Upper lobe of left lung (tissue), 6 donors: ENCODE results near the gene AKR7A2. TPM values are rescaled to one million over a fixed set of nuclear protein-coding genes. Genes with fewer than 3 reads are reported as not detected.

Experiments used
- ATAC-seq, 2 donors: fragments of 200-7000 bp; cut with Tn5 transposase; one replicate each; pipeline ENCODE4 v1.9.1; 2022; ENCODE audit warnings: mild to moderate bottlenecking in 2 of 2, moderate library complexity in 2 of 2; ENCODE audit not compliant: low FRiP score in 2 of 2
- DNase-seq, 2 donors: peaks; one replicate each; pipeline ENCODE4 v3.0.0-alpha.2; 2019 to 2020
- H3K27ac ChIP-seq, 4 donors: fragments of 200-600 bp; sonication (generic); one replicate each; pipeline ENCODE4 v1.5.1; 2016 to 2019
- H3K27me3 ChIP-seq, 4 donors: fragments of 200-600 bp; sonication (generic); one replicate each; pipeline ENCODE4 v1.5.1; 2017 to 2019
- H3K36me3 ChIP-seq, 4 donors: fragments of 200-600 bp; sonication (generic); one replicate each; pipeline ENCODE4 v1.5.1; 2016 to 2019
- H3K4me1 ChIP-seq, 4 donors: fragments of 200-600 bp; sonication (generic); one replicate each; pipeline ENCODE4 v1.5.1; 2018 to 2019
- H3K4me3 ChIP-seq, 4 donors: fragments of 200-600 bp; sonication (generic); one replicate each; pipeline ENCODE4 v1.5.1; 2017 to 2019; ENCODE audit warnings: mild to moderate bottlenecking in 2 of 4, moderate library complexity in 1 of 4
- H3K9me3 ChIP-seq, 4 donors: fragments of 200-600 bp; sonication (generic); one replicate each; pipeline ENCODE4 v1.5.1; 2018 to 2019
- EP300 ChIP-seq, 4 donors: sonication (generic); formaldehyde crosslinking; IDR thresholded peaks; one replicate each; pipeline ENCODE4 v1.5.1; 2017; ENCODE audit warnings: antibody characterized with exemption in 4 of 4, control low read depth in 2 of 4
- POLR2A ChIP-seq, 4 donors: fragments of 450-650 bp; IDR thresholded peaks; one replicate each; pipeline ENCODE4 v1.5.1; 2016 to 2017; ENCODE audit warnings: antibody characterized with exemption in 4 of 4, mild to moderate bottlenecking in 2 of 4
- POLR2AphosphoS5 ChIP-seq, 2 donors: sonication (generic); formaldehyde crosslinking; IDR thresholded peaks; one replicate each; pipeline ENCODE4 v1.5.1; 2017; ENCODE audit warnings: antibody characterized with exemption in 2 of 2
- small RNA-seq, 4 donors: library from RNA; depleted of rRNA; stranded (forward); fragments of <200 nt; gene quantifications; one replicate each; pipeline ENCODE3, GENCODE V24; 2016
- total RNA-seq, 6 donors: library from RNA; depleted of rRNA in 4 of 6; stranded (reverse); fragments of >200 nt in 4 of 6; gene quantifications; one replicate each; pipeline versions ENCODE4 v1.1.0 to v1.2.1, GENCODE V29; 2016 to 2021
- TF ChIP-seq, protein P1 (sequence below), 6 experiments: fragments of 450-650 bp in 4 of 6; fragments of 200-600 bp in 2 of 6; sonication (generic) in 2 of 6; IDR thresholded peaks; one replicate each; pipeline ENCODE4 v1.5.1; 2016 to 2019; ENCODE audit warnings: antibody characterized with exemption in 6 of 6
- donor health status: DM: no; HTN: no; CAD: no; lungs with moderate emphysema.
- donor health status: DM: no; HTN: yes; CAD: no; lungs with severe emphysema.

AKR7A2 gene
- total RNA-seq, 6 donors from 2014 or later = 25.2 to 66.3 (median 47.6) TPM

DNA sequence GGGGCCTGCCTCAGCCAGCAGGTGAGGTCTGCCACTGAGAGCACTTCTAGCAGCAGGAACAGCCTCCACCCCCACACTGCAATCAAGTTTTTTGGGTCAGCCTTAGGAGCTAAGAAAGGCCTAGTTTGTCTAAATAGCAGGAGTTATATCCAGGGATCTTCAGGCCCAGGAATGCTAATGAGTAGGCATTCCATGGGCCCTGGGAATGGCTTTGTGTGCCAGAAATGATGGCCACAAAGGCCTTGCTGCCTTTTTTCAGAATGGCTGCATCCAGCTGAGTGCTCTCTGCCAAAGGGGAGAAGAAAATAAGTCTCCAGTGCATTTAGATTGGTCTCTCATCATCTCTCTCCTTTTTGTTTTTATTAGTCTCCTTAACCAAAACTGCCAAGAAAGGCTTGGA, 57.5 kb downstream of the AKR7A2 start:
- H3K4me1 ChIP-seq = peaks cover 25 to 41% (median 29%) of the 10 kb centered on the region in 4 donors
- no peak overlapping the region for H3K4me3 ChIP-seq
- DNase-seq = no peak
- H3K36me3 ChIP-seq = peaks cover 12 to 44% (median 37%) of the 10 kb centered on the region in 4 donors
- no peaks in the 10 kb centered on the region for H3K9me3 ChIP-seq
- TF ChIP-seq, protein P1, sequence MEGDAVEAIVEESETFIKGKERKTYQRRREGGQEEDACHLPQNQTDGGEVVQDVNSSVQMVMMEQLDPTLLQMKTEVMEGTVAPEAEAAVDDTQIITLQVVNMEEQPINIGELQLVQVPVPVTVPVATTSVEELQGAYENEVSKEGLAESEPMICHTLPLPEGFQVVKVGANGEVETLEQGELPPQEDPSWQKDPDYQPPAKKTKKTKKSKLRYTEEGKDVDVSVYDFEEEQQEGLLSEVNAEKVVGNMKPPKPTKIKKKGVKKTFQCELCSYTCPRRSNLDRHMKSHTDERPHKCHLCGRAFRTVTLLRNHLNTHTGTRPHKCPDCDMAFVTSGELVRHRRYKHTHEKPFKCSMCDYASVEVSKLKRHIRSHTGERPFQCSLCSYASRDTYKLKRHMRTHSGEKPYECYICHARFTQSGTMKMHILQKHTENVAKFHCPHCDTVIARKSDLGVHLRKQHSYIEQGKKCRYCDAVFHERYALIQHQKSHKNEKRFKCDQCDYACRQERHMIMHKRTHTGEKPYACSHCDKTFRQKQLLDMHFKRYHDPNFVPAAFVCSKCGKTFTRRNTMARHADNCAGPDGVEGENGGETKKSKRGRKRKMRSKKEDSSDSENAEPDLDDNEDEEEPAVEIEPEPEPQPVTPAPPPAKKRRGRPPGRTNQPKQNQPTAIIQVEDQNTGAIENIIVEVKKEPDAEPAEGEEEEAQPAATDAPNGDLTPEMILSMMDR (IDR thresholded peaks at IDR 0.05) = no peak
- no peak for TF ChIP-seq EP300 (IDR thresholded peaks at IDR 0.05)
- no peak for TF ChIP-seq POLR2A (IDR thresholded peaks at IDR 0.05)
- no peak for TF ChIP-seq POLR2AphosphoS5 (IDR thresholded peaks at IDR 0.05)
- no peak for ATAC-seq
- H3K27ac ChIP-seq = no peak overlapping the region
- no peaks in the 10 kb centered on the region for H3K27me3 ChIP-seq

Small RNAs within 50 kb of the gene (small RNA-seq; reads per million reads assigned to genes)
- gene RNU6-1099P = 0 reads per million in 4 donors

Other genes with a start within 250 kb of the AKR7A2 start
- 100 to 1,000 TPM; 101 to 317 (median 135) TPM for gene UBR4, start 101.9 kb downstream of the AKR7A2 start, total RNA-seq
- gene EMC1, start 60.6 kb downstream of the AKR7A2 start, total RNA-seq = 10 to 100 TPM; 31.7 to 65.0 (median 41.9) TPM
- 10 to 100 TPM in 5 of 6 donors, 1 to 10 TPM in 1; 7.3 to 31.8 (median 13.9) TPM for gene MRTO4, start 60.3 kb downstream of the AKR7A2 start, total RNA-seq
- 1 to 10 TPM in 3 of 6 donors, under 1 TPM in 2, not detected in 1; 0.91 to 9.4 (median 1.0) TPM for gene AKR7A3, start 23.4 kb downstream of the AKR7A2 start, total RNA-seq
- 10 to 100 TPM; 15.6 to 30.3 (median 24.3) TPM for gene SLC66A1, start 182 bp upstream of the AKR7A2 start, total RNA-seq
- gene CAPZB, start 173.4 kb upstream of the AKR7A2 start, total RNA-seq = 100 to 1,000 TPM in 5 of 6 donors, 10 to 100 TPM in 1; 96.4 to 303 (median 144) TPM